HG02973 (cell line): Measurements from ENCODE around the gene GPR156.

Experiments used
- ATAC-seq: cut with Tn5 transposase; IDR thresholded peaks from one replicate; pipeline ENCODE4 v1.9.1; 2021; ENCODE audit warnings: moderate library complexity; ENCODE audit not compliant: unreplicated experiment

The GPR156 gene

GRCh38 chr3:120196812-120197211, 88.2 kb downstream of the GPR156 start:
- no peak for ATAC-seq

GRCh38 chr3:120196333-120196732, 88.7 kb downstream of the GPR156 start:
- no peak for ATAC-seq

- ATAC-seq: no peak
Measured at GRCh38 chr3:120193554-120193953, 91.5 kb downstream of the GPR156 start.

- no peak for ATAC-seq
Measured at GRCh38 chr3:120192579-120192978, 92.4 kb downstream of the GPR156 start.

GRCh38 chr3:120192159-120192558, 92.9 kb downstream of the GPR156 start:
- ATAC-seq: no peak

GRCh38 chr3:120182613-120183511, 102.2 kb downstream of the GPR156 start:
- no peak for ATAC-seq

- no peak for ATAC-seq
Measured at GRCh38 chr3:120181632-120182031, 103.4 kb downstream of the GPR156 start.

- no peak for ATAC-seq
Measured at GRCh38 chr3:120180731-120181412, 104.2 kb downstream of the GPR156 start.

GRCh38 chr3:120177707-120178306, 107.2 kb downstream of the GPR156 start:
- no peak for ATAC-seq

- ATAC-seq: no peak
Measured at GRCh38 chr3:120177151-120177550, 107.9 kb downstream of the GPR156 start.

- ATAC-seq: no peak
Measured at GRCh38 chr3:120174811-120175539, 110.0 kb downstream of the GPR156 start.

- ATAC-seq: no peak
Measured at GRCh38 chr3:120173056-120173675, 111.9 kb downstream of the GPR156 start.

- no peak for ATAC-seq
Measured at GRCh38 chr3:120172070-120172469, 113.0 kb downstream of the GPR156 start.

- ATAC-seq: no peak
Measured at GRCh38 chr3:120171134-120171873, 113.7 kb downstream of the GPR156 start.

- ATAC-seq: no peak
Measured at GRCh38 chr3:120170223-120170622, 114.8 kb downstream of the GPR156 start.

- ATAC-seq: no peak
Measured at GRCh38 chr3:120169407-120169806, 115.6 kb downstream of the GPR156 start.

- no peak for ATAC-seq
Measured at GRCh38 chr3:120168611-120169010, 116.4 kb downstream of the GPR156 start.

GRCh38 chr3:120168038-120168437, 117.0 kb downstream of the GPR156 start:
- no peak for ATAC-seq

GRCh38 chr3:120167488-120167887, 117.5 kb downstream of the GPR156 start:
- no peak for ATAC-seq

- no peak for ATAC-seq
Measured at GRCh38 chr3:120163816-120164215, 121.2 kb downstream of the GPR156 start.
